ENCODE measurements around the gene FGF8. TPM values are rescaled to one million over a fixed set of nuclear protein-coding genes. Genes with fewer than 3 reads are reported as not detected.

The FGF8 gene
- total and polyA plus RNA-seq, 7 experiments from 2014 or later, result not detected

GRCh38 chr10:101760510-101760909 is 15.4 kb downstream of the FGF8 start:
- Mint-ChIP-seq H3K4me3 (no peak overlapping the region), H3K4me1 (no peaks in the 10 kb centered on the region), H3K36me3 (no peaks in the 10 kb centered on the region), H3K27ac (no peak overlapping the region), H3K9me3 (no peaks in the 10 kb centered on the region), H3K27me3 (peaks cover 4 to 28% (median 13%) of the 10 kb centered on the region in 5 donors)
- Histone ChIP-seq H3K4me3 (ENCODE audit: low read length) (no peak overlapping the region), H3K27me3 (ENCODE audit: control insufficient read depth in 2 of 2, insufficient read depth in 2 of 2, low read length in 2 of 2) (no peaks in the 10 kb centered on the region), H3K4me1 (ENCODE audit: control insufficient read depth in 2 of 2, insufficient read depth in 2 of 2, low read length in 2 of 2) (no peaks in the 10 kb centered on the region), H3K27ac (ENCODE audit: low read depth, low read length) (no peak overlapping the region), H3K9me3 (ENCODE audit: control insufficient read depth in 2 of 3, low read length in 3 of 3) (no peaks in the 10 kb centered on the region), H3K36me3 (ENCODE audit: control insufficient read depth in 2 of 3, insufficient read depth in 3 of 3, low read length in 3 of 3) (no peaks in the 10 kb centered on the region)
- no peak for ATAC-seq
- ChIA-PET CTCF (no interaction called here), POLR2A (no interaction called here)
- intact Hi-C loops (cut with micrococcal nuclease), result no loop called here
- no peak for DNase-seq

DNA sequence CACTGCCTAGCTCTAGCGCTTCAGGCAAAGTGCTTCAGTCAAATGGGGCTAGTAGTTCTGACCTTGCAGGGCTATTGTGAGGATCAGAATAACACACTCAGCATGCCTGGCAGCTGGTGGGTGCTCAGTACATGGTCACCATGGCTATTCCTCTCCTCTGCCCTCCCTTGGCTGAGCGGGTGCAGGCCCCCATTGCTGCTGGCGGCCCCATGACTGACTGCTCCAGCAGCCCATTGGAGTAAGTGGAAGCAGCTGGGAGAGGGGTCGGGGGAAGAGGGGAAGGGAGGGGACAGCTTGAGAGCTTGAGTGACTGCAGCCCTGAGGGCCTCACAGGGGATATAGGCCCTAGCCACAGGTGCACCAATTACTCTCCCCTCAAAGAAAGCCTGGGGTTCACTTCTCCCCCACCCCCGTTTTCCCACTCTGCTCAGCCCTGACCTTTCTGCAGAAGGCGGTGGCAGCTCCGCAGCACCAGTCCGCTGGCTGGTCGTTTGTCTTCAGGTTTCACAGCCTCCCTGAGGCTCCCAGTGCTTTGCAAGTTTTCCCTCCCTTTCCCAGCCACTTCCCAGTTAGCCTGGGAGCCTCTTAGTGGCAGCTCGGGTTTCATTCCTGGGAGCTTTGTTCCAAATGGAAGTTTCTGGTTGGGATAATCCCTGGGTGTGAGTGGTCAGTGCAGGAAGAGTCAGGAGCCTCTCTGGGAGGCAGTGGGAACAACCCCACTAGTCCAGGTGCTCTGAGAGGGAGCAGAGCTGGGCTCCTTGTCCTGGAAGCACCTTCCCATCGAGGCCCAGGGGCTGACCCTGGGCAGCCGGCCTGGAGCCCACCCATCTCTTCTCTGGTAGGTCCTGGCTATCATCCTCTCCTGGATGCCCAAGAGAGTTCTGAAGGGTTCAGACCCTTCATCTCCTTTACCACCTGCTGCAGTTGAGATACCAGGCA is 16.3 kb downstream of the FGF8 start:
- H3K4me3 ChIP-seq (ENCODE audit: low read length), result no peak overlapping the region
- ATAC-seq, result no peak
- H3K27me3 ChIP-seq (ENCODE audit: control insufficient read depth in 2 of 2, insufficient read depth in 2 of 2, low read length in 2 of 2), result no peaks in the 10 kb centered on the region
- no peak overlapping the region for H3K27ac Mint-ChIP-seq
- H3K36me3 ChIP-seq (ENCODE audit: control insufficient read depth in 2 of 3, insufficient read depth in 3 of 3, low read length in 3 of 3), result no peaks in the 10 kb centered on the region
- POLR2A ChIA-PET, result interaction anchor here (0.7 kb wide), 1 partner anchor 685 kb away, joined by 3 read pairs; no protein-coding TSS in a partner anchor
- no peaks in the 10 kb centered on the region for H3K9me3 ChIP-seq (ENCODE audit: control insufficient read depth in 2 of 3, low read length in 3 of 3)
- no peaks in the 10 kb centered on the region for H3K9me3 Mint-ChIP-seq
- intact Hi-C loops (cut with micrococcal nuclease), result no loop called here
- H3K4me1 ChIP-seq (ENCODE audit: control insufficient read depth in 2 of 2, insufficient read depth in 2 of 2, low read length in 2 of 2), result no peaks in the 10 kb centered on the region
- no peak overlapping the region for H3K4me3 Mint-ChIP-seq
- DNase-seq, result no peak
- no peaks in the 10 kb centered on the region for H3K4me1 Mint-ChIP-seq
- no peak overlapping the region for H3K27ac ChIP-seq (ENCODE audit: low read depth, low read length)
- peaks cover 4 to 26% (median 9%) of the 10 kb centered on the region in 5 donors for H3K27me3 Mint-ChIP-seq
- CTCF ChIA-PET, result interaction anchor here (1.0 kb wide), 1 partner anchor 56 kb away, joined by 5 read pairs; no protein-coding TSS in a partner anchor
- H3K36me3 Mint-ChIP-seq, result no peaks in the 10 kb centered on the region

DNA sequence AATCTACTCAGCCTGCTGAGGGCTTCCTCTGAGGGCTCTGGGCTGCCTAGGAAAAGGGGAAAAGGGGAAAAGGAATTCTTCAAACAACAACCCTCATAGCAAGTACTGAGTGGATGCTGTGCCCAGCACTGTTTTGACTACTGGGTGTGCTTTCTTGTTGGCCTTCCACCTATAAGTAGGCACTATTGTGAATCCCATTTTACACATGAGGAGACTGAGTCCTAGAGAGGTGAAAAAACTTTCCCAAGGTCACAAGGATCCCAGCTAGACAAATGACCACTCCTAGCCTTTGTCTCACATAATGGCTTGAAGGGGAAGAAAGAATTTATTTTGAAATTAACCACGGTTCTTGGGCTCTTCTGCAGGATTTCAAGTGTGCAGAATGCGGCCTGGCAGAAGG is 17.1 kb downstream of the FGF8 start:
- intact Hi-C loops (cut with micrococcal nuclease), result no loop called here
- Histone ChIP-seq H3K4me1 (ENCODE audit: control insufficient read depth in 2 of 2, insufficient read depth in 2 of 2, low read length in 2 of 2) (no peaks in the 10 kb centered on the region), H3K27me3 (ENCODE audit: control insufficient read depth in 2 of 2, insufficient read depth in 2 of 2, low read length in 2 of 2) (no peaks in the 10 kb centered on the region), H3K9me3 (ENCODE audit: control insufficient read depth in 2 of 3, low read length in 3 of 3) (no peaks in the 10 kb centered on the region), H3K27ac (ENCODE audit: low read depth, low read length) (no peak overlapping the region), H3K36me3 (ENCODE audit: control insufficient read depth in 2 of 3, insufficient read depth in 3 of 3, low read length in 3 of 3) (no peaks in the 10 kb centered on the region), H3K4me3 (ENCODE audit: low read length) (no peak overlapping the region)
- no peaks in the 10 kb centered on the region for H3K36me3 Mint-ChIP-seq
- CTCF ChIA-PET, result no interaction called here
- H3K27me3 Mint-ChIP-seq, result peaks cover 2 to 32% (median 14%) of the 10 kb centered on the region in 5 donors
- POLR2A ChIA-PET, result interaction anchor here (0.7 kb wide), 1 partner anchor 685 kb away, joined by 3 read pairs; no protein-coding TSS in a partner anchor
- ATAC-seq, result no peak
- H3K4me1 Mint-ChIP-seq, result no peaks in the 10 kb centered on the region
- no peak overlapping the region for H3K27ac Mint-ChIP-seq
- H3K9me3 Mint-ChIP-seq, result no peaks in the 10 kb centered on the region
- no peak overlapping the region for H3K4me3 Mint-ChIP-seq
- DNase-seq, result no peak

GRCh38 chr10:101752241-101752640 is 23.7 kb downstream of the FGF8 start:
- ATAC-seq (no peak), DNase-seq (no peak)
- Histone ChIP-seq H3K27me3 (ENCODE audit: control insufficient read depth in 2 of 2, insufficient read depth in 2 of 2, low read length in 2 of 2) (no peaks in the 10 kb centered on the region), H3K27ac (ENCODE audit: low read depth, low read length) (no peak overlapping the region), H3K4me1 (ENCODE audit: control insufficient read depth in 2 of 2, insufficient read depth in 2 of 2, low read length in 2 of 2) (no peaks in the 10 kb centered on the region), H3K4me3 (ENCODE audit: low read length) (no peak overlapping the region), H3K9me3 (ENCODE audit: control insufficient read depth in 2 of 3, low read length in 3 of 3) (no peaks in the 10 kb centered on the region), H3K36me3 (ENCODE audit: control insufficient read depth in 2 of 3, insufficient read depth in 3 of 3, low read length in 3 of 3) (no peaks in the 10 kb centered on the region)
- Mint-ChIP-seq H3K27ac (no peak overlapping the region), H3K36me3 (no peaks in the 10 kb centered on the region), H3K9me3 (no peaks in the 10 kb centered on the region), H3K27me3 (peaks cover 12 to 37% (median 14%) of the 10 kb centered on the region in 5 donors), H3K4me3 (no peak overlapping the region), H3K4me1 (no peaks in the 10 kb centered on the region)
- ChIA-PET POLR2A (no interaction called here), CTCF (no interaction called here)
- intact Hi-C loops (cut with micrococcal nuclease), result no loop called here

- no peaks in the 10 kb centered on the region for H3K36me3 Mint-ChIP-seq
- no peak overlapping the region for H3K27ac Mint-ChIP-seq
- H3K4me1 Mint-ChIP-seq, result no peaks in the 10 kb centered on the region
- ATAC-seq (no peak), DNase-seq (no peak)
- POLR2A ChIA-PET, result no interaction called here
- intact Hi-C loops (cut with micrococcal nuclease), result no loop called here
- Histone ChIP-seq H3K4me1 (ENCODE audit: control insufficient read depth in 2 of 2, insufficient read depth in 2 of 2, low read length in 2 of 2) (no peaks in the 10 kb centered on the region), H3K27ac (ENCODE audit: low read depth, low read length) (no peak overlapping the region), H3K9me3 (ENCODE audit: control insufficient read depth in 2 of 3, low read length in 3 of 3) (no peaks in the 10 kb centered on the region), H3K27me3 (ENCODE audit: control insufficient read depth in 2 of 2, insufficient read depth in 2 of 2, low read length in 2 of 2) (no peaks in the 10 kb centered on the region), H3K36me3 (ENCODE audit: control insufficient read depth in 2 of 3, insufficient read depth in 3 of 3, low read length in 3 of 3) (no peaks in the 10 kb centered on the region), H3K4me3 (ENCODE audit: low read length) (no peak overlapping the region)
- no peak overlapping the region for H3K4me3 Mint-ChIP-seq
- peaks cover 3 to 32% (median 12%) of the 10 kb centered on the region in 5 donors for H3K27me3 Mint-ChIP-seq
- CTCF ChIA-PET, result no interaction called here
- H3K9me3 Mint-ChIP-seq, result no peaks in the 10 kb centered on the region
These were observed 26.6 kb downstream of the FGF8 start for GRCh38 chr10:101749047-101750016.

DNA sequence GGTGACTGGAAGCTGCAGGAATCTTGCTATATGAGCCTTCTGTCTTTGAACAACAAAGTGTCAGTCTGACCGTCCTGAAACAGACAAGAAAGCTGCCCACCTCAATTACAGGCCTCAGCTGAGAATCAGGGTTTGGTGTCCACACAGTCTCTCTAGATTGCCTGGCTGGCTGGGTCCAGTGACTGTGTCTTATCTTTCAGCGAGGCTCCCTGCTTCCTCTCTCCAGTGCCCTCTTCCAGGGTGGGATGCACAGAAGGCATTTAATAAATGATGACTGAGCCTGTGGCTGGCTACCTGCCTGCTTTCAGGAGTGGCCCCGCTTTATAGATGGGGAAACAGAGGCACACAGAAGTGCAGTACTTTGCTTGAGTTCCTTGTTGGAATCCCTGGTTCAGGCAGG is 27.4 kb downstream of the FGF8 start:
- ChIA-PET POLR2A (no interaction called here), CTCF (no interaction called here)
- no peaks in the 10 kb centered on the region for H3K4me1 ChIP-seq (ENCODE audit: control insufficient read depth in 2 of 2, insufficient read depth in 2 of 2, low read length in 2 of 2)
- no peak overlapping the region for H3K4me3 Mint-ChIP-seq
- H3K36me3 Mint-ChIP-seq, result no peaks in the 10 kb centered on the region
- no peak overlapping the region for H3K27ac ChIP-seq (ENCODE audit: low read depth, low read length)
- H3K27ac Mint-ChIP-seq, result no peak overlapping the region
- H3K4me1 Mint-ChIP-seq, result no peaks in the 10 kb centered on the region
- no peaks in the 10 kb centered on the region for H3K27me3 ChIP-seq (ENCODE audit: control insufficient read depth in 2 of 2, insufficient read depth in 2 of 2, low read length in 2 of 2)
- no peak for ATAC-seq
- peaks cover 0 to 26% (median 11%) of the 10 kb centered on the region in 5 donors for H3K27me3 Mint-ChIP-seq
- H3K9me3 Mint-ChIP-seq, result no peaks in the 10 kb centered on the region
- intact Hi-C loops (cut with micrococcal nuclease), result no loop called here
- no peaks in the 10 kb centered on the region for H3K36me3 ChIP-seq (ENCODE audit: control insufficient read depth in 2 of 3, insufficient read depth in 3 of 3, low read length in 3 of 3)
- no peaks in the 10 kb centered on the region for H3K9me3 ChIP-seq (ENCODE audit: control insufficient read depth in 2 of 3, low read length in 3 of 3)
- DNase-seq, result no peak
- H3K4me3 ChIP-seq (ENCODE audit: low read length), result no peak overlapping the region

Data from naive thymus-derived CD4-positive, alpha-beta T cell (primary cell).